Measurements from ENCODE around the gene EP400.

The EP400 gene

GRCh38 chr12:132020292-132020691, 70.5 kb downstream of the EP400 start:
- H3K4me3 ChIP-seq (ENCODE audit: control insufficient read depth in 1 of 7, extremely low read depth in 1 of 7, insufficient read depth in 4 of 7, low read depth in 2 of 7, low read length in 6 of 7): no peak overlapping the region
- ChIA-PET CTCF (no interaction called here), POLR2A (no interaction called here)
- H3K27ac ChIP-seq (ENCODE audit: insufficient read depth in 1 of 2, low read depth in 1 of 2, low read length in 2 of 2, poor library complexity in 1 of 2, severe bottlenecking in 2 of 2): no peak overlapping the region
- no peaks in the 10 kb centered on the region for H3K9me3 ChIP-seq (ENCODE audit: control extremely low read depth in 1 of 5, control insufficient read depth in 4 of 5, insufficient read depth in 2 of 5, low read depth in 1 of 5, low read length in 4 of 5)
- no peaks in the 10 kb centered on the region for H3K27me3 ChIP-seq (replicated peaks in 2 of 5; ENCODE audit: control insufficient read depth in 4 of 5, insufficient read depth in 5 of 5, low read length in 4 of 5)
- peaks cover 13 to 89% (median 74%) of the 10 kb centered on the region in 4 experiments for H3K36me3 ChIP-seq (ENCODE audit: control insufficient read depth in 4 of 4, insufficient read depth in 4 of 4, low read length in 3 of 4)
- H3K4me1 ChIP-seq (ENCODE audit: control extremely low read depth in 1 of 4, control insufficient read depth in 4 of 4, insufficient read depth in 4 of 4, low read length in 3 of 4): no peaks in the 10 kb centered on the region
- no peak for DNase-seq
- 100% methylated on average over 9 of the region's 9 CpGs for WGBS (ENCODE audit: insufficient coverage)

DNA sequence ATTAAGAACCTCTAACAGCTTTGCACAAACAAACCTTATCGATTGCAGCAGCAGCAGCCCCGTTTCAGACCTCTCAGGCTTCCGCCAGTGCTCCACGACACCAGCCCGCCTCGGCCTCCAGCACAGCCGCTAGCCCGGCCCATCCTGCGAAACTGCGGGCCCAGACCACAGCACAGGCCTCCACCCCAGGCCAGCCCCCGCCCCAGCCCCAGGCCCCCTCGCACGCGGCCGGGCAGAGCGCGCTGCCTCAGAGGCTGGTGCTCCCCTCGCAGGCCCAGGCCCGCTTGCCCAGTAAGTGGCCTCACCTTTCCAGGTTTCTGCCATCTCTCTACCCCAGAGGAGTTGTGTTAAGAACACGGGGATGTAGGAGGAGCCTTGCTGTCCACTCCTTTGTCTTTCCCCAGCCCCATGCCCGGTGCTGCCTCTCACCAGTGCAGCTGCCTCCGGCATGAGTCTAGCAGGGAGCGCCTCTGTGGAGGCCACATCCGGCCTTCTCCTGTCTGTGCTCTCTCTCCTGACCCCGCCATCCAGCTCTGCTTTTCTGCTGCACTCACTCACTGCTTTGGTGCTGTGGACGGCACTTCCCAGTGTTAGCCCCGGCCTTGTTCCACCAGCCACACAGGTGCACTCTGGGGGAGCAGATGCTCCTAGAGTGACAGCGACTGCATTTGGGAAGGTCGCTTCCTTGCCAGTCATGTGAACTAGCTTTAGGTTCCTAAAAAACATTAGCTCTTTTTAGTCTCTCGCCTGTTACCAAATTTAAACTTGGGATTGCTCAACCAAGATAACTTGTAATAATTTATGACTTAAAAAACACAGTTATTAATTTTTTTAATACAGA, 71.5 kb downstream of the EP400 start:
- no peak for DNase-seq
- H3K27ac ChIP-seq (ENCODE audit: insufficient read depth in 1 of 2, low read depth in 1 of 2, low read length in 2 of 2, poor library complexity in 1 of 2, severe bottlenecking in 2 of 2): no peak overlapping the region
- CTCF ChIA-PET: interaction anchor here (0.6 kb wide), 1 partner anchor 195 kb away, joined by 4 read pairs; no protein-coding TSS in a partner anchor
- no peaks in the 10 kb centered on the region for H3K4me1 ChIP-seq (ENCODE audit: control extremely low read depth in 1 of 4, control insufficient read depth in 4 of 4, insufficient read depth in 4 of 4, low read length in 3 of 4)
- 97% methylated on average over 14 of the region's 30 CpGs for WGBS (ENCODE audit: insufficient coverage)
- H3K27me3 ChIP-seq (replicated peaks in 2 of 5; ENCODE audit: control insufficient read depth in 4 of 5, insufficient read depth in 5 of 5, low read length in 4 of 5): no peaks in the 10 kb centered on the region
- H3K4me3 ChIP-seq (ENCODE audit: control insufficient read depth in 1 of 7, extremely low read depth in 1 of 7, insufficient read depth in 4 of 7, low read depth in 2 of 7, low read length in 6 of 7): no peak overlapping the region
- H3K36me3 ChIP-seq (ENCODE audit: control insufficient read depth in 4 of 4, insufficient read depth in 4 of 4, low read length in 3 of 4): peaks cover 18 to 89% (median 74%) of the 10 kb centered on the region in 4 experiments
- no peaks in the 10 kb centered on the region for H3K9me3 ChIP-seq (ENCODE audit: control extremely low read depth in 1 of 5, control insufficient read depth in 4 of 5, insufficient read depth in 2 of 5, low read depth in 1 of 5, low read length in 4 of 5)
- POLR2A ChIA-PET: no interaction called here

DNA sequence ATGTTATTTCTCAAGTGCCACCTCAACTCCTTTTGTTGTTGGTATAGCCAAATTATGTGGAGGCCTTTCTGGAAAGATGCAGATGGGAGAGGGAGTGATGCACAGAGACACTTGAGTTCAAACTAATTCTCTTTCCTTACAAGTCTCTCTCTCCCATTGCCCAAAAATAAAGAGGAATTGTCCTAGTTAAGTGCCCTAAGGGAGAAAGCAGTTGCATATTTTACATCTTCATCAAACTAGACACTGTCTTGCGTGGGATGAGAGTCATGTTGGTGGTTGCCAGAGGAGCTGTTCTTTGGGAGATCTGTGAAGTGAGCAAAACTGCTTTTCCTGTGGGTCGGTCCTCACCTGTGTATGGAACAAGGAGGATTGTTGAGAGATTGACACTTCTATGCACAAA, 72.2 kb downstream of the EP400 start:
- POLR2A ChIA-PET: no interaction called here
- CTCF ChIA-PET: no interaction called here
- WGBS (ENCODE audit: insufficient coverage): 100% methylated on average over 1 of the region's 2 CpGs

GRCh38 chr12:132023658-132024057, 73.9 kb downstream of the EP400 start:
- Histone ChIP-seq H3K4me1 (ENCODE audit: control extremely low read depth in 1 of 4, control insufficient read depth in 4 of 4, insufficient read depth in 4 of 4, low read length in 3 of 4) (no peaks in the 10 kb centered on the region), H3K27ac (ENCODE audit: insufficient read depth in 1 of 2, low read depth in 1 of 2, low read length in 2 of 2, poor library complexity in 1 of 2, severe bottlenecking in 2 of 2) (no peak overlapping the region), H3K4me3 (ENCODE audit: control insufficient read depth in 1 of 7, extremely low read depth in 1 of 7, insufficient read depth in 4 of 7, low read depth in 2 of 7, low read length in 6 of 7) (no peak overlapping the region), H3K9me3 (ENCODE audit: control extremely low read depth in 1 of 5, control insufficient read depth in 4 of 5, insufficient read depth in 2 of 5, low read depth in 1 of 5, low read length in 4 of 5) (no peaks in the 10 kb centered on the region), H3K27me3 (replicated peaks in 2 of 5; ENCODE audit: control insufficient read depth in 4 of 5, insufficient read depth in 5 of 5, low read length in 4 of 5) (no peaks in the 10 kb centered on the region), H3K36me3 (ENCODE audit: control insufficient read depth in 4 of 4, insufficient read depth in 4 of 4, low read length in 3 of 4) (peaks cover 26 to 91% (median 69%) of the 10 kb centered on the region in 4 experiments)
- DNase-seq: no peak
- WGBS (ENCODE audit: insufficient coverage): 96% methylated on average over 11 of the region's 11 CpGs
- ChIA-PET CTCF (no interaction called here), POLR2A (no interaction called here)

More for the DNA sequence above, 72.2 kb downstream of the EP400 start:
- no peak for DNase-seq
- Histone ChIP-seq H3K27me3 (replicated peaks in 2 of 5; ENCODE audit: control insufficient read depth in 4 of 5, insufficient read depth in 5 of 5, low read length in 4 of 5) (no peaks in the 10 kb centered on the region), H3K4me3 (ENCODE audit: control insufficient read depth in 1 of 7, extremely low read depth in 1 of 7, insufficient read depth in 4 of 7, low read depth in 2 of 7, low read length in 6 of 7) (no peak overlapping the region), H3K9me3 (ENCODE audit: control extremely low read depth in 1 of 5, control insufficient read depth in 4 of 5, insufficient read depth in 2 of 5, low read depth in 1 of 5, low read length in 4 of 5) (no peaks in the 10 kb centered on the region), H3K27ac (ENCODE audit: insufficient read depth in 1 of 2, low read depth in 1 of 2, low read length in 2 of 2, poor library complexity in 1 of 2, severe bottlenecking in 2 of 2) (no peak overlapping the region), H3K4me1 (ENCODE audit: control extremely low read depth in 1 of 4, control insufficient read depth in 4 of 4, insufficient read depth in 4 of 4, low read length in 3 of 4) (no peaks in the 10 kb centered on the region), H3K36me3 (ENCODE audit: control insufficient read depth in 4 of 4, insufficient read depth in 4 of 4, low read length in 3 of 4) (peaks cover 23 to 91% (median 72%) of the 10 kb centered on the region in 4 experiments)

GRCh38 chr12:132024758-132025157, 75.0 kb downstream of the EP400 start:
- Histone ChIP-seq H3K9me3 (ENCODE audit: control extremely low read depth in 1 of 5, control insufficient read depth in 4 of 5, insufficient read depth in 2 of 5, low read depth in 1 of 5, low read length in 4 of 5) (no peaks in the 10 kb centered on the region), H3K27ac (ENCODE audit: insufficient read depth in 1 of 2, low read depth in 1 of 2, low read length in 2 of 2, poor library complexity in 1 of 2, severe bottlenecking in 2 of 2) (no peak overlapping the region), H3K4me3 (ENCODE audit: control insufficient read depth in 1 of 7, extremely low read depth in 1 of 7, insufficient read depth in 4 of 7, low read depth in 2 of 7, low read length in 6 of 7) (no peak overlapping the region), H3K4me1 (ENCODE audit: control extremely low read depth in 1 of 4, control insufficient read depth in 4 of 4, insufficient read depth in 4 of 4, low read length in 3 of 4) (no peaks in the 10 kb centered on the region), H3K36me3 (ENCODE audit: control insufficient read depth in 4 of 4, insufficient read depth in 4 of 4, low read length in 3 of 4) (peaks cover 26 to 91% (median 70%) of the 10 kb centered on the region in 4 experiments), H3K27me3 (replicated peaks in 2 of 5; ENCODE audit: control insufficient read depth in 4 of 5, insufficient read depth in 5 of 5, low read length in 4 of 5) (no peaks in the 10 kb centered on the region)
- POLR2A ChIA-PET: no interaction called here
- no peak for DNase-seq
- WGBS (ENCODE audit: insufficient coverage): 94% methylated on average over 7 of the region's 11 CpGs
- CTCF ChIA-PET: no interaction called here

DNA sequence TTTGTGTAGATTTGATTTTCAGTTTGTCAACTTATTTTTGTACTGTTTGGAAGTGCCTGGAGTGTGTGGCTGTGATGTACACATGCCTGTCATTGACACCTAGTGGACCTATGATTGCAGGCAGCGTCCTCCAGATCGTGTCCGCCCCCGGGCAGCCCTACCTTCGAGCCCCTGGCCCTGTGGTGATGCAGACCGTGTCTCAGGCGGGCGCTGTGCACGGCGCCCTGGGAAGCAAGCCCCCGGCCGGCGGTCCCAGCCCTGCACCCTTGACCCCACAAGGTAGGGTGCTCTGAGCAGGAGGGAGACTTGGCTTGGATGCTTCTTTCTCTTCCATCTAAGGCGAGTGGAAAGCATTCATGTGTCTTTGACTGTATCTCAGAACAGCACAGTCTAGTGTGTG, 75.8 kb downstream of the EP400 start:
- Histone ChIP-seq H3K36me3 (ENCODE audit: control insufficient read depth in 4 of 4, insufficient read depth in 4 of 4, low read length in 3 of 4) (peaks cover 28 to 91% (median 69%) of the 10 kb centered on the region in 4 experiments), H3K9me3 (ENCODE audit: control extremely low read depth in 1 of 5, control insufficient read depth in 4 of 5, insufficient read depth in 2 of 5, low read depth in 1 of 5, low read length in 4 of 5) (no peaks in the 10 kb centered on the region), H3K4me1 (ENCODE audit: control extremely low read depth in 1 of 4, control insufficient read depth in 4 of 4, insufficient read depth in 4 of 4, low read length in 3 of 4) (no peaks in the 10 kb centered on the region), H3K4me3 (ENCODE audit: control insufficient read depth in 1 of 7, extremely low read depth in 1 of 7, insufficient read depth in 4 of 7, low read depth in 2 of 7, low read length in 6 of 7) (no peak overlapping the region), H3K27ac (ENCODE audit: insufficient read depth in 1 of 2, low read depth in 1 of 2, low read length in 2 of 2, poor library complexity in 1 of 2, severe bottlenecking in 2 of 2) (no peak overlapping the region), H3K27me3 (replicated peaks in 2 of 5; ENCODE audit: control insufficient read depth in 4 of 5, insufficient read depth in 5 of 5, low read length in 4 of 5) (no peaks in the 10 kb centered on the region)
- ChIA-PET POLR2A (no interaction called here), CTCF (no interaction called here)
- DNase-seq: no peak
- WGBS (ENCODE audit: insufficient coverage): 100% methylated on average over 11 of the region's 14 CpGs

GRCh38 chr12:132026061-132026795, 76.5 kb downstream of the EP400 start:
- over 99% methylated on average over 13 of the region's 13 CpGs for WGBS (ENCODE audit: insufficient coverage)
- no peak for DNase-seq

More at GRCh38 chr12:132026061-132026795, 76.5 kb downstream of the EP400 start:
- Histone ChIP-seq H3K36me3 (ENCODE audit: control insufficient read depth in 4 of 4, insufficient read depth in 4 of 4, low read length in 3 of 4) (peaks cover 32 to 91% (median 69%) of the 10 kb centered on the region in 4 experiments), H3K9me3 (ENCODE audit: control extremely low read depth in 1 of 5, control insufficient read depth in 4 of 5, insufficient read depth in 2 of 5, low read depth in 1 of 5, low read length in 4 of 5) (no peaks in the 10 kb centered on the region), H3K4me3 (ENCODE audit: control insufficient read depth in 1 of 7, extremely low read depth in 1 of 7, insufficient read depth in 4 of 7, low read depth in 2 of 7, low read length in 6 of 7) (no peak overlapping the region), H3K27ac (ENCODE audit: insufficient read depth in 1 of 2, low read depth in 1 of 2, low read length in 2 of 2, poor library complexity in 1 of 2, severe bottlenecking in 2 of 2) (no peak overlapping the region), H3K27me3 (replicated peaks in 2 of 5; ENCODE audit: control insufficient read depth in 4 of 5, insufficient read depth in 5 of 5, low read length in 4 of 5) (no peaks in the 10 kb centered on the region), H3K4me1 (ENCODE audit: control extremely low read depth in 1 of 4, control insufficient read depth in 4 of 4, insufficient read depth in 4 of 4, low read length in 3 of 4) (no peaks in the 10 kb centered on the region)
- CTCF ChIA-PET: interaction anchor here (1.5 kb wide), 1 partner anchor 9 kb away, joined by 4 read pairs; no protein-coding TSS in a partner anchor
- POLR2A ChIA-PET: no interaction called here

All from common myeloid progenitor, CD34-positive (primary cell).